COLO668 (cell line): ENCODE results near the gene HCAR3.
"Not testable (repeated sequence)": the region's sequence is repeated elsewhere in the genome, so short reads cannot be mapped to it uniquely, and the experiment has no call there.

Experiments
- DNase-seq: peaks from one replicate; lab custom pipeline; 2025; ENCODE audit not compliant: unreplicated experiment; lab: John Stamatoyannopoulos, UW

HCAR3 gene

DNA sequence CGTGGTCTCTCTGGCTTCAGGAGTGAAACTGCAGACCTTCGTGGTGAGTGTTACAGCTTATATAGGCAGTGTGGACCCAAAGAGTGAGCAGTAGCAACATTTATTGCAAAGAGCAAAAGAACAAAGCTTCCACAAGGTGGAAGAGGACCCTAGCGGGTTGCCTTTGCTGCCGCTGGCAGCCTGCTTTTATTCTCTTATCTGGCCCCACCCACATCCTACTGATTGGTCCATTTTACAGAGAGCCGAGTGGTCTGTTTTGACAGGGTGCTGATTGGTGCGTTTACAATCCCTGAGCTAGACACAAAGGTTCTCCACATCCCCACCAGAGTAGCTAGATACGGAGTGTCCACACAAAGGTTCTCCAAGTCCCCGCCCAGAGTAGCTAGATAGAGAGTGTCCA, 40.6 kb downstream of the HCAR3 start:
- DNase-seq = not testable (repeated sequence)

DNA sequence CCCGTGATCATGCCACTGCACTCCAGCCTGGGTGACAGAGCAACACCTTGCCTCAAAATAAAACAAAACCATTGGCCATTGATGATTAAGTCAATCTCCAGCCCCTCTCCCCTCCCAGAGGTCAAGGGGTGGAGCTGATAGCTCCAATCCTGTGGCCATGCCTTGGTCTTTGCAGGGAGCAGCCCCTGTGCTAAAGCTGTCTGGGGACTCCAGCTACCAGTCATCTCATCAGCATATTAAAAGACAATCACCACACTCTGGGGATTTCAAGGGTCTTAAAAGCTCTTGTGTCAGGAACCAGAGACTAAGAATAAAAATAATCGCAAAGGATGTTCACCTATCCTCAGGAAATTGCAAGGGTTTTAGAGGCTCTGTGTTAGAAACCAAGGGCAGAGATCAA, 44.1 kb downstream of the HCAR3 start:
- no peak for DNase-seq

DNA sequence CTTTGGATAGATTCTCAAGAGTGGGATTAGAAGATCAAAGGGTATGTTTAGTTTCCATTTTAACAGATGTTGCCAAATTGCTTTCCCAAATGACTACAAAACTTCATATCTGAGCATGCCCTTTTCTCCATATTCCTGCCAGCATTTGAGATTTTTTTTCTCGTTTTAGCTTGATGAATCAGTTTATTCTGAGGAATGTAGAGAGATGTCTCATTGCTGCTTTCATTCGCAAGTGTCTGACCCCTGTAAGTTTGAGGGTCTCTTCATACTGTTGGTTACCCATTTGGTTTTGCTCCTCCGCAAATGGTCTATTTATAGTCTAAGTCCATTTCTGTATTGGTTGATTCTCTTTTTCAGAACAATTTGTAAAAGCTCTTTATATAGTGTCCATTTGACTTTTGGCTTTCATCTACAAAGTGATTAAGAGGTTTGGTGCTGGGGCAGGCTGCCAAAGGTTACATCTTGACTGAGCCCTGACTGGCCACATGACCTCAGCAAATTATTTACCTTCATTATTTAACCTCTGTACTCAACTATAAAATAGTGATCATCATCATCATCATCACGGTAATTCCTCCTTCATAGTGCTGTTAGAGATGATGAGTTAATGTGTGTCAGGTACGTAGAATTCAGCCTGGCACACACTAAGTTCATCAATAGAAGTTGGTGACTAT, 47.1 kb downstream of the HCAR3 start:
- DNase-seq = no peak

DNA sequence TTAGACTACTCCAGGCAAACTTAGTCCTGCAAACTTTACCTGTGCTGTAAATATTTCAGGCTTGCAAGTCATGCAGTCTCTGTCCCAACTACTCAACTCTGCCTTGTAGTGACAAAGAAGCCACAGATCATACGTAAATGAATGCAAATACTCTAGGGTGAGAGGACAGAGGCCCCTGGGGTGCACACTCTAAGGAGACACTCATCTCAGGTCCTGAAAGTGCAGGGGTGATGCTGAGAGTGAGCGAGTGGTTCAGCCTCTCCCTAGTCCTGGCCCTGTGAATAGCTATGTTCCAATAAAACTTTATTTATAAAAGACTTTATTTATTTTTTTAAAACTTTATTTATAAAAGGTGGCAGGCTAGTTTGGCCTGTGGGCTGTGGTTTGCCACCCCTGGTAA, 48.3 kb downstream of the HCAR3 start:
- no peak for DNase-seq

DNA sequence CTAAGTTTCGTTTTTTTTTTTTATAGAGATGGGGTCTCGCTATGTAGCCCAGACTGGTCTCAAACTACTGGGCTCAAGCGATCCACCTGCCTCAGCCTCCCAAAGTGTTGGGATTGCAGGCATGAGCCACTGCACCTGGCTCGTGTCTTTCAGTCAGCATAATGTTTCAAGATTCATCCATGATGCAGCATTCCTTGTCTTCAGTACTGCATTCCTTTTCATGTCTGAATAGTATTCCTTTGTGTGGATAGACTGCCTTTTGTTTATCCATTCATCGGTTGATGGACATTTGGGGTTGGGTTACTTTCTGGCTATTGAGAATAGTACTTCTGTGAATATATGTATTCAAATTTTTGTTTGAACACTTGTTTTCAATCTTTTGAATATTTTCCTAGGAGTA, 50.9 kb downstream of the HCAR3 start:
- DNase-seq = no peak

DNA sequence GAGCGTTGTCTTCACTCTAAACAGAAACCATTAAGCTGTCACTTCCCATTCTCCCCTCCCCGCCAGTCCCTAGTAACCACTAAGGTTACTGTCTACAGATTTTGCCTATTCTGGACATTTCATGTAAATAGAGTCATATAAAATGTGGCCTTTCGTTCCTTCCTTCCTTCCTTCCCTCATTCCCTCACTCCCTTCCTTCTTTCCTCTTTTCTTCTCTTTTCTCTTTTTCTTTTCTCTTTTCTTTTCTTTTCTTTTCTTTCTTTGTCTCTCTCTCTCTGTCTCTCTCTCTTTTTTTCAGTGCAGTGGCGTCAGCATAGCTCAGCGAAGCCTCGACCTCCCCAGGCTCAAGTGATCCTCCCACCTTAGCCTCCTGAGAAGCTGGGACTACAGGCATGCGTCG, 51.3 kb downstream of the HCAR3 start:
- no peak for DNase-seq
